Brain pericyte (primary cell): Measurements from ENCODE around the gene TADA3.

Source experiments
- DNase-seq: peaks from one replicate; pipeline ENCODE4 v3.0.0-alpha.2; 2012; ENCODE audit warnings: low read depth, low spot score

TADA3 gene

DNA sequence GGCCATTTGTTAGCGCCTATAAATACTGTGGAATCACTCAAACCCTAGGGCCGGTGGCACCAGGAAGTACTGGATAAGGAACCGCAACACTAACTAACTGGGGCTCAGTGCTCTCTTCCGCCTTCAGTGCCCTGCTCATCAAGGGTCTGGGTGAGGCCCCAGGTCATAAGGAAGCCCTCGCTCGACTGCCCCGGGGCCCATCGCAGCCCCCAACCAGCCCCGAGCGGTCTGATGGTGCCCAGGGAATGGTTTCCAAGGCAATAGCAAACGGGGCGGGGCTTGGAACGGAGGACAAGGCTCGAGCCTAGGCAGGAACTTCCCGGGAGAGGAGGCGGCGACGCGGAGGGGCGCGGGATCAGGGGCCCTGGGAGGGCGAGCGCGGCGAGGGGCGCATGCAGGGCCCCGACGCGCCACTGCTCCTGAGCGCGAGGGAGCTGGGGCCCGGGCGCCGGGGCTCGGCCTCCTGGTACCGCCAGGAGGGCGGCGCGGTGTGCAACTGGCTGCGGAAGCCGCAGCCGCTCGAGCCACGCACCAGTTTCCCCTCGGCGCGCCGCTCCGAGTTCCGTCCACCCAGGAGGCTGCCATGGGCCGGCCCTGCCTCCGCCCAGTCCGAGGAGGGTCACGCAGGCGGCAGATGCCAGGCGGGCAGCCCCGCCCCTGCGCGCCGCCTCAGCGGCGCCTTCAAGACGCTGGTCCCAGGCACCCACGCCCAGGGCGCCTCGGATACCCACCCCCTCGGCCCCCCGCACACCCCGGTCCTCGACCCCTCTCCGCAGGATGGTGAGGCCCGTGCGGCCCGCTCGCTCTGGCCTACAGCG lies 17.6 kb upstream of the TADA3 start, which contains the start of gene TTLL3:
Gene TTLL3, plus strand, starts transcription at position 648 of the 818 bp plus-strand sequence. CDS start 400 bp downstream, outside the sequence.
- no peak for DNase-seq

DNA sequence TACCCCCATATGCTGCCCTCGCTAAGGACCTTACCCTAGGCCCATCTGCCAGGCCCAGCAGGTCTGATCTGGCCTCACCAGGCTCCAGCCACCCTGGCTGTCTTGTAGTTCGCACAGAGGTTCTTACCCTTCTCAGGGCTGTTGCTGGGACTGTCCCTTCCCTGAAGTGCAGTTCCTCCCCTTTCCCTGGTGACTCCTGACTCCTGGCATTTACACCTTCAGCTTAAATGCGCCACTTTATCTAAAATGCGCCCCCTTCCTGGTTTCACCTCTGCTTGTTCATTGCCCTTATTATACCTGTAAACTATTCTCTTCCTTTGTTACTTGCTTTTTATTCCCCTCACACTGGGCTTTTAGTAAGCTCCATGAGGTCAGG lies 17.0 kb upstream of the TADA3 start:
- DNase-seq = no peak

DNA sequence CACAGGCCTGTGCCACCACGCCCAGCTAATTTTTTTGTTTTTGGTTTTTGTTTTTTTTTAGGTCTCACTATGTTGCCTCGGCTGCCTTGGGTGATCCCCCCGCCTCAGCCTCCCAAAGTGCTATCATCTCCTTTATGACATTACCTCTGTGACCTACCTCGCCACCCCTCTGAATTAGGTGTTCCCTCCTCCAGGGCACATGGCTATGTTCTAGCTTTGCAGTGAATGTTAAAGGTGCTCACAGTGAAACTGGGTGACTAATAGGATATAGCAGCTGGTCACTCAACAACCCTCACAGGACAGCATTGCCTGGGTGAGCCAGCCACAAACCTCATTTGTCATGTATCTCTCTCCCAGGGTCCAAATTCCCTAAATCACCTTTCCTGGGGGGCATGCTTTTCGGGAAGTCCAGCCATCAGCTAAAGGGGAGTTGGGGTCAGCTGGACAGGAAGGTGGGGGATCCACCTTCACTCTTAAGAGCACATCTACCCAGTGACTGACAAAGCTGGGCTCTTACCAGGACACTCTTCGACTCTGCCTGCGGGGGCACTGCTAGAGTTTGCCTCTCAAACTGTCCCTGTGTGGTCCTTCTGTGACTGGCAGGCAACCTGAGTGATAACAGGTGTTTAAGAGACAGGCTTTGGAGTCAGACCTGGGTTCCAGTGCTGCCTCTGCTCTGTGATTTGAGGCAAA lies 16.2 kb upstream of the TADA3 start:
- DNase-seq = no peak

DNA sequence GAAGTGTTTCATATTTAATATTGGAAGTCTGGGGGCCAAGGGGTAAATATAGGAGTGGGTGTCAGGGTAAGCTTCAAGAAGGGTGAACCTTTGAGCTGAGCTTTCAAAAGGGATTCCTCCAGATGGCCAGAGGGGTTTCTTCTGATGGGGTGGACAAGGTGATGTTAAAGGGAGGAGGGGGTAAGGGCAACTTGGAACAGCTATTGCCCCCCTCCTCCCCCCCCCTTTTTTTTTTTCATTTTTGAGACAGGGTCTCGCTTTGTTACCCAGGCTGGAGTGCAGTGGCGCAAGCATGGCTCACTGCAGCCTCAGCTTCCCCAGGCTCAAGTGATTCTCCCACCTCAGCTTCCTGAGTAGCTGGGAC lies 15.7 kb upstream of the TADA3 start:
- no peak for DNase-seq

GRCh38 chr3:9806688-9807589 lies 14.7 kb upstream of the TADA3 start:
- DNase-seq = no peak

- DNase-seq = no peak
Observed at GRCh38 chr3:9806137-9806536, 13.9 kb upstream of the TADA3 start.

- no peak for DNase-seq
Observed at GRCh38 chr3:9804996-9805395, 12.7 kb upstream of the TADA3 start.

GRCh38 chr3:9803494-9803893 lies 11.2 kb upstream of the TADA3 start:
- DNase-seq = no peak

DNA sequence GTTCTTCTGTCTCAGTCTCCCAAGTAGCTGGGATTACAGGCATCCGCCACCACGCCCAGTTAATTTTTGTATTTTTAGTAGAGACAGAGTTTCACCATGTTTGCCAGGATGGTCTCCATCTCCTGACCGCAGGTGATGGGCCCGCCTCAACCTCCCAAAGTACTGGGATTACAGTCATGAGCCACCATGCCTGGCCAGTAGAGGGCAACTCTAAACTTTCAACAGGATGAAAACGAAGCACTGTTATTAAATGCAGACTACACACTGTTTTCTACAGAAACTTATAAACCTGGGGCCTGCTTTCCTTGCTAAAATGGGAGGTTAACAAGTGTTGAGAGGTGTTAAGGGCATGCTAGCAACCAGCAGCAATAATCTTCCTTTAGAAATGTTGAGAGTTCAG lies 8.3 kb upstream of the TADA3 start:
- DNase-seq = no peak

DNA sequence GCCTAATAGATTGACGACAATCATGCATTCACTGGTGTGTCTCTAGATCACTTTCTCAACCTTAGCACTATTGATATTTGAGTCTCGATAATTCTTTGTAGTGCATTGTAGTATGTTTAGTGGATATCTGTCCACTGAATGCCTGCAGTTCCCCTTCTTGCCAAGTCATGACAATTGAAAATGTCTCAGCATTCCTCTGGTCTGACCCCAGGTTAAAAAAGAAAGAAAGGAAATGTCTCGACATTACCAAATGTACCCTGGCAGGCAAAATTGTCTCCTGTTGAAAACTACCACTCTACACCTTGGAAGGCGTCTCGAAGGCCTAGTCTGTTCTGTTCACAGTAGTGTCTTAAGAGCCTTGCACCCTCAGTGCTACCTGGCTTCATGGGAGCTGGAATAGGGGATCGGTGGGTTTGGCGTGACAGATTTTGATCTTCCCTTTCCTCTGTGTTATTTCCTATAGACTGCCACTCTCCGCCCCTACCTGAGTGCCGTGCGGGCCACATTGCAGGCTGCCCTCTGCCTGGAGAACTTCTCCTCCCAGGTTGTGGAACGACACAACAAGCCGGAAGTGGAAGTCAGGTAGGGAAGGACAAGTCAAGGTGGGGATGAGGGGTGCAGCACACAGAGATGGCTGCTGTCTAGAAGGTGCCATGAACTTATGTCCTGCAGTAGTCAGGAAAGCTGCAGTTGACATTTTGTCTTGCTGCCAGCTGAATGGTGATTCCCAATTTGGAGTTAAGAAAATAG lies 5.1 kb upstream of the TADA3 start:
- DNase-seq = no peak

DNA sequence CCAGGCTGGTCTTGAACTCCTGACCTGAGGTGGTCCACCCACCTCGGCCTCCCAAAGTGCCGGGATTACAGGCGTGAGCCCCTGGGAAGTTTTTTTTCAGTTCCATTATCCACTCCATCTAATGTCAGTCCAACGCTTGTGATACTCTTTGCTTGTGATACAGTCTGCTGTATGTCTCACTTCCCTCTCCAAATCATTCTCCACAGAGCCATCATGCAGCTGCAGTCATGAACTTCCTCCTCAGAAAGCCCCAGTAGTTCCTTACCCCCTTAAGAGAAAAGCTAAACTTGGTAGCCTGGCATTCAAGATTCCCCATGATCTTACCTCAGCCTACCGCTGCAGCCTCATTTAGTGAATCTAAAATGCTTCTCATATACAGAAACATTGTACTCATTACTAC lies 2.9 kb upstream of the TADA3 start:
- DNase-seq = no peak

DNA sequence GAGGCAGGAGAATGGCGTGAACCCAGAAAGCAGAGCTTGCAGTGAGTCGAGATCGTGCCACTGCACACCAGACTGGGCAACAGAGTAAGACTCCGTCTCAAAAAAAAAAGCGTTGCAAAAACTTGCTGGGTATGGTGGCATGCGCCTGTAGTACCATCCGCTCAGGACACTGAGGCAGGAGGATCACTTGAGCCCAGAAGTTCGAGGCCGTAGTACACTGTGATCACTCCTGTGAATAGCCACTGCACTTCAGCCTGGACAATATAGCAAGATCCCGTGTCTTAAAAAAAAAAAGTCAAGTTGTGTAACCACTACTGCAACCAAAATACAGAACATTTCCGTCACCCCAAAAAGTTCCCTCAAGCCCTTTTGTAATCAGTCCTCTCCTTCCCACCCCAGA lies 2.1 kb upstream of the TADA3 start:
- no peak for DNase-seq

DNA sequence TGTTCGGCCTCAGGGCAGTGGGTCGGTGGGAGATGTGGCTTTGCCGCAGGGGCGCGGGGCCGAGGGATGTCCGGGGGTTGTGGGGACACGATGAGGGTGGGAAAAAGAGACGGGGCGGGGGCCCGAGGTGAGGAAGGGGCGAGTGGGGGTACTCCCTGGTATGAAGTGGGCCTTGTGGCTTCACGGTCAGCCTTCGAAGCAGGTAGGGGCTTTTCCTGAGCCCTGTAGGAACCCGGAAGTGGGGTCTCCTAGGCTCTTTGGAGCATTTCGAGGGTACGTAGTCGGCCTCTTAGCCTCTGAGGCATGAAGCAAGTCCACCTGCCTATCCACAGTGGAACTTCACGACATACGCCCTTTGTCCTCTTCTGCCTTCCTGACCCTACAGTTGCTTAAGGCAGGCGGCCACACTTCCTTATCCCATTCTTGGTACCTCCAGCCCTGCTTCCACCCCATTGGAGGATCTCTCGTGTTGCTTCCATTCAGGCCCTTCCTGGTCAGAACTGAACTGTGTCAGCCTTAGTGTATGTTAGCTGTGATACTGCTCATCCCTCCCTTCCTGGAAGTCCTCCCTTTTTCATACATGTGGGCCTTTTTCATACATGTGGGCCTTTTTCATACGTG lies 998 bp upstream of the TADA3 start:
- no peak for DNase-seq

GRCh38 chr3:9791790-9792404 lies 376 bp downstream of the TADA3 start:
- DNase-seq = no peak

DNA sequence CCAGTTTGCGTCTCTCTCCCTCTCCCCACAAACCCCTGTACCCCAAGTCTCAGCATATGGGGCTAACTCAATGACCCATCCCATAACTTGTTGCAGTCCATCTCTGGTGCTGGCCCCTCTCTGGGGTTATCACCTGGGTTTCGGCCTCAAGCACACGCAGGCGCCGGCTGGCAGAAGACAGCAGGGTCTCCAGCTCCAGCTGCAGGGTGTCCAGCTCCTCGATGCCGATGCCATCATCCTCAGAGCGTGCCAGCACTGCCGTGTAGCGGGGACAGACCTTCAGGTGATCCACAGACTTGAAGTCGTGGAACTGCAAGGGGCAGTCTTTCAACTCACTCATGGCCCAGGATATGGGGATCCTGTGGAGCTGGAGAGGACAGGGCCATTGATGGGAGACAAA lies 1.1 kb downstream of the TADA3 start:
- no peak for DNase-seq

- no peak for DNase-seq
Observed at GRCh38 chr3:9787714-9788113, 4.6 kb downstream of the TADA3 start.

DNA sequence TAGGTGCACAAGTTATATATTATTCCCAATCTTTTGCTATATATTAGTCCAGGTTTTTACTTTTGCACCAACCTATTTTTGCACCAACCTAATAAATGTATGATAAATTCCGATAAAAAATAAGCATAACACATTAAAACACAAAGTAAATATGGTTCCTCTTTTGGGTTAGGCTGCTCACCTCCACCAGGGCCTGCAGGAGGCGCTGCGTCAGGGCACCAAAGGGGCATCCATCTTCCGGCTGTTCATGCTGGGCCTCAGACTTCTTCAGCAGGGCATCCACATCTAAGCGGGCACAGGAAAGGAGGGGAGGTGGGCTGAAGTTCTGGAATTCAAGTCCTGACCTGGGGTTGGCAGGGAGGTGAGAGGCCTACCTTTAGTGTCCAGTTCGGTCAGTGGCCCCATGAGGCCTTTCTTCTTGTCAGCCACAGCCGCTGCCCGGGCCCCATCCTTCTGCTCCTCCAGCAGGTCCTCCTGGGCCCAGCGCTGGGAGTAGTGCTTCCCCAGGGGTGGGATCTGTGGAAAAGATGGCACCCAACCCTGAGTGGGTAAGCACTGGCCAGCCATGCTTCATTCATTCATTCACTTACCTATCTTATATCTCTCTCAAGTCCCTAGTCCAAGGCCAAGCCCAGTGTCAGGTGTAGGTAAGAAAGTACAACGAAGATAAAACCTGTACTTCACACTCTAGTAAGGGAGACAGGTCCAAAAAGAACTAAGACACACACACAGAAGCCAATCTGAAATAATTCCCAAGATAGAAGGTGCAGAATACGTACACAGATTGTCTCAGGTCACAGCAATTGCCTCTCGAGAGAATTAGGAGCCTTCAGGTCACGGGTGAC lies 5.2 kb downstream of the TADA3 start:
- no peak for DNase-seq

GRCh38 chr3:9786209-9786739 lies 6.0 kb downstream of the TADA3 start:
- no peak for DNase-seq

DNA sequence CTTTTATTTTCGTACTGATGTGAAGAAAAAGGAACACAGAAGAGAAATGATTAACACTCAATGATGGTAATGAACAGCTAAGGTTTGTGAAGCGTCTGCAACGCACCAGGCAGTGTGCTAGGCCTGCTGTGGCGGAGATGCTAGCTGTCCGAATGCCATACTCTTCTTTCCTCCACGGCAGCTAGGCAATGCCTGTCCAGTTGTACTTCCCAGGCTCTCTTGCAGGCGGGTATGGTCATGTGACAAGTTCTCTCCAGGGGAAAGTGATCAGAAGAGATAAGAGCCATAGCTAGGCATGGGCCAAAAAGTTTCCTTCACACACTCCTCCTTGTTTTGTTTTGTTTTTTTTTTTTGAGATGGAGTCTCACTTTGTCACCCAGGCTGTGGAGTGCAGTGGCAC lies 6.7 kb downstream of the TADA3 start:
- no peak for DNase-seq
